GM10266 (cell line): ENCODE results near the gene TEDC1.

Experiments used
- DNase-seq: peaks from one replicate; pipeline ENCODE4 v3.0.0; 2012; ENCODE audit errors: extremely low spot score
- TF ChIP-seq, protein P1 (sequence below): IDR thresholded peaks from 2 replicates; pipeline ENCODE4 v1.5.1; 2012; ENCODE audit warnings: mild to moderate bottlenecking, low read depth; ENCODE audit not compliant: control insufficient read depth, insufficient read depth; ENCODE audit errors: missing control alignments

The TEDC1 gene

DNA sequence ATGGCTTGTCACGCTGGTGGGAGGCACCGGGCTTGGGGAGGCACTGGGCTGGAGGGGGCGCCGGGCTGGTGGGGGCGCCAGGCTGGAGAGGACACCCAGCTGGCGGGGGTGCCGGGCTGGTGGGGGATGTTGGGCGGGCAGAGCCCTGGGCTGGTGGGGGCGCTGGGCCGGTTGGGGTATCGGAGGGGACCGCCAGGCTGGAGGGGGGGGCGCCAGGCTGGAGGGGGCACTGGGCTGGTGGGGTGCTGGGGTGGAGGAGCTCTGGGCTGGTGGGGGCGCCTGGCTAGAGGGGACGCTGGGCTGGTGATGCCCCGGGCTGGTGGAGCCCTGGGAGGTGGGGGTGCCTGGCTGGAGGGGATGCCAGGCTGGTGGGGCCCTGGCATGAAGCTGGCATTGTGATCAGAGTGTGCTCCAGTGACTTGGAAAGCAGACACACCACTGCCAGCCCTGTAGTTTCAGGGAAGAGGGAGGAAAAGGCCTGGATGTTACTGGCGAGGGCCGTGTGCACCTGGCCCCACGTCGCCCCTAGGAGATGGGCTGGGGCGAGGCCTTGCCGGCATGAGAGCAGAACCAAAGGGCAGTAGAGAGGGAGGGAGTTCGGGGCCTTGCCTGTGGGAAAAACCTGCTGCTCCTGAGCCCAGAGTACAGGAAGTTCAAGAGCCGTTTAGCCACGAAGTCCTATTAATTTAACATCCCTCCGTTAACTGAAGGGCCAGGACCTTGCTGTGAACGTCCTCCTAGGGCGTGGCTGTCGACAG lies 13.1 kb downstream of the TEDC1 start:
- DNase-seq = no peak
- TF ChIP-seq, protein P1, sequence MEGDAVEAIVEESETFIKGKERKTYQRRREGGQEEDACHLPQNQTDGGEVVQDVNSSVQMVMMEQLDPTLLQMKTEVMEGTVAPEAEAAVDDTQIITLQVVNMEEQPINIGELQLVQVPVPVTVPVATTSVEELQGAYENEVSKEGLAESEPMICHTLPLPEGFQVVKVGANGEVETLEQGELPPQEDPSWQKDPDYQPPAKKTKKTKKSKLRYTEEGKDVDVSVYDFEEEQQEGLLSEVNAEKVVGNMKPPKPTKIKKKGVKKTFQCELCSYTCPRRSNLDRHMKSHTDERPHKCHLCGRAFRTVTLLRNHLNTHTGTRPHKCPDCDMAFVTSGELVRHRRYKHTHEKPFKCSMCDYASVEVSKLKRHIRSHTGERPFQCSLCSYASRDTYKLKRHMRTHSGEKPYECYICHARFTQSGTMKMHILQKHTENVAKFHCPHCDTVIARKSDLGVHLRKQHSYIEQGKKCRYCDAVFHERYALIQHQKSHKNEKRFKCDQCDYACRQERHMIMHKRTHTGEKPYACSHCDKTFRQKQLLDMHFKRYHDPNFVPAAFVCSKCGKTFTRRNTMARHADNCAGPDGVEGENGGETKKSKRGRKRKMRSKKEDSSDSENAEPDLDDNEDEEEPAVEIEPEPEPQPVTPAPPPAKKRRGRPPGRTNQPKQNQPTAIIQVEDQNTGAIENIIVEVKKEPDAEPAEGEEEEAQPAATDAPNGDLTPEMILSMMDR = no peak

GRCh38 chr14:105505101-105505500 lies 14.1 kb downstream of the TEDC1 start:
- TF ChIP-seq, protein P1 = no peak
- DNase-seq = no peak

GRCh38 chr14:105507247-105507646 lies 16.2 kb downstream of the TEDC1 start:
- no peak for DNase-seq
- TF ChIP-seq, protein P1 = no peak

GRCh38 chr14:105508069-105508468 lies 17.0 kb downstream of the TEDC1 start:
- TF ChIP-seq, protein P1 = no peak
- DNase-seq = no peak

- TF ChIP-seq, protein P1 = no peak
- DNase-seq = no peak
Measured at GRCh38 chr14:105508601-105509000, 17.6 kb downstream of the TEDC1 start.

DNA sequence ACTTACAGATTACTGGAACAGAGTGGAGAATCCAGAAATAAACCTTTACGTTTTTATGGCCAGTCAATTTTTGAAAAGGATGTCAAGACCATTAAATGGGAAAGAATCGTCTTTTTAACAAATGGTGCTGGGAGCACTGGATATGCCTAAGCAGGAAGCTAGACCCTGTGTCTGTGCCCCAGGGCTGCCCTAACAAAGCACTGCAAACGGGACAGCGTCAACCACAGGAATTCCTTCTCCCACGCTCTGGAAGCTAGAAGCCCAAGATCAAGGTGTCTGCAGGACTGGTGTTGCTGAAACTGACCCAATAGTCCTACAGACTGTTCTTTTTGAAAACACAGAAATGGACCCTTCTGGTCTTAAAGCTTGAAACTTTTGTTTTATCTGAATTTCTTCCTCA lies 26.1 kb downstream of the TEDC1 start:
- no peak for DNase-seq
- TF ChIP-seq, protein P1 = no peak

- TF ChIP-seq, protein P1 = no peak
- no peak for DNase-seq
Measured at GRCh38 chr14:105519946-105520698, 29.1 kb downstream of the TEDC1 start.
